ENCODE results near the gene STK17A.

GRCh38 chr7:43576241-43576640 is 6.7 kb upstream of the STK17A start:
- TF ChIP-seq CTCF (IDR thresholded peaks at IDR 0.05) (no peak), POLR2A (IDR thresholded peaks at IDR 0.05) (no peak)
